Measurements from ENCODE around the gene ST13.

Gene ST13

DNA sequence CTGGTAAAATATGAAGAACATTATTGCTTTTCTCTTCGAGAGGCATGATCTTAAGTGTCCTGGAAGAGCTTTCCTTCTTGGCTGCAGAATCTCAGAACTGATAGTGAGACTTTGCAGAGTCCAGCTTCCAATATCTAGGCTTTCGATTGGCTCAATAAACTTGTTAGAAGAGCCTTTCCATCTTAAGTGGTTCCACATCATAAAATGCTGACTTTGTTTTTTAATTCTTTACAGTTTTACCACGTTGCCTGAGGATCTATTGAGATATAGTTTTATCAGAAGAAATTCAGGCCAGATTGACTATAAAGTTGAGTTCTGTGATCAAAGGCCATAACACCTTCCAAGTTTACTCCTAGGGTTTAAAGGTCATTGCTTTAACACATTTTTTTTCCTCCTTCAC is 21.0 kb upstream of the ST13 start:
- Histone ChIP-seq H3K4me3 (ENCODE audit: low read depth, low read length) (no peak overlapping the region), H3K27ac (ENCODE audit: extremely low read depth, low read depth, low read length) (no peak overlapping the region), H3K9me3 (ENCODE audit: control insufficient read depth, insufficient read depth, low read depth, low read length) (no peaks in the 10 kb centered on the region), H3K36me3 (ENCODE audit: control insufficient read depth in 2 of 2, insufficient read depth in 1 of 2, low read length in 2 of 2) (peaks cover 17 to 25% of the 10 kb centered on the region in 2 experiments; a peak in 2 of 3 replicates), H3K4me1 (ENCODE audit: control insufficient read depth, insufficient read depth, low read length) (no peaks in the 10 kb centered on the region)
- TF ChIP-seq ZNF555 (tag by site-specific recombination; conservative IDR thresholded peaks at IDR 0.05), result no peak
- TF ChIP-seq, protein P1, sequence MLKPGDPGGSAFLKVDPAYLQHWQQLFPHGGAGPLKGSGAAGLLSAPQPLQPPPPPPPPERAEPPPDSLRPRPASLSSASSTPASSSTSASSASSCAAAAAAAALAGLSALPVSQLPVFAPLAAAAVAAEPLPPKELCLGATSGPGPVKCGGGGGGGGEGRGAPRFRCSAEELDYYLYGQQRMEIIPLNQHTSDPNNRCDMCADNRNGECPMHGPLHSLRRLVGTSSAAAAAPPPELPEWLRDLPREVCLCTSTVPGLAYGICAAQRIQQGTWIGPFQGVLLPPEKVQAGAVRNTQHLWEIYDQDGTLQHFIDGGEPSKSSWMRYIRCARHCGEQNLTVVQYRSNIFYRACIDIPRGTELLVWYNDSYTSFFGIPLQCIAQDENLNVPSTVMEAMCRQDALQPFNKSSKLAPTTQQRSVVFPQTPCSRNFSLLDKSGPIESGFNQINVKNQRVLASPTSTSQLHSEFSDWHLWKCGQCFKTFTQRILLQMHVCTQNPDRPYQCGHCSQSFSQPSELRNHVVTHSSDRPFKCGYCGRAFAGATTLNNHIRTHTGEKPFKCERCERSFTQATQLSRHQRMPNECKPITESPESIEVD (tag by site-specific recombination; IDR thresholded peaks at IDR 0.05), result 0 out of 2 replicates have a peak, but pooled peaks have one; percentile 20
- TF ChIP-seq ZNF776 (tag by site-specific recombination; IDR thresholded peaks at IDR 0.05; ENCODE audit: borderline replicate concordance), result no peak
- TF ChIP-seq ZNF274 (IDR thresholded peaks at IDR 0.05; ENCODE audit: low read length), result no peak
- TF ChIP-seq ZNF274 (tag by site-specific recombination; IDR thresholded peaks at IDR 0.05; ENCODE audit: borderline replicate concordance), result no peak
- POLR2A ChIA-PET, result no interaction called here
- CTCF ChIA-PET, result interaction anchor here (0.7 kb wide), 1 partner anchor 198 kb away, joined by 3 read pairs; no protein-coding TSS in a partner anchor

DNA sequence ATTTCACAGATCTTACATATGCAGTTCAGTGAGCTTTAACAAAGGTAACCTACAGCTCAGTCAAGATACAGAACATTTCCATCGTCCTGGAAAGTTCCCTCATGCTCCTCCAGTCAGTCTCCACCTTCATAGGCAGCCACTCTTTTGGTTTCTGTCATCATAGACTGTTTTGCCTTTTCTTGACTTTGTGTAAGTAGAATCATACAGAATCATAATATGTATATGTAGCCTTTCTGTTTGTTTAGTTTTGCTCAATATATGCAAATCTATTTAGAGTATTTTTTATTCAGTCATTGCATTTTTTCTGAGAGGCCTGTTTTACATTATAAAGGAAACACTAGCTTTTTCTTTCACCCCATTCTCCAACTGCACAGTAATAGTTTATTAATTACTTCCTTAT is 20.5 kb upstream of the ST13 start:
- ChIA-PET CTCF (interaction anchor here (0.7 kb wide), 1 partner anchor 389 kb away, joined by 3 read pairs; no protein-coding TSS in a partner anchor), POLR2A (no interaction called here)
- H3K4me1 ChIP-seq (ENCODE audit: control insufficient read depth, insufficient read depth, low read length), result no peaks in the 10 kb centered on the region
- H3K36me3 ChIP-seq (ENCODE audit: control insufficient read depth in 2 of 2, insufficient read depth in 1 of 2, low read length in 2 of 2), result peaks cover 16 to 21% of the 10 kb centered on the region in 2 experiments; a peak in 2 of 3 replicates
- no peaks in the 10 kb centered on the region for H3K9me3 ChIP-seq (ENCODE audit: control insufficient read depth, insufficient read depth, low read depth, low read length)
- H3K4me3 ChIP-seq (ENCODE audit: low read depth, low read length), result no peak overlapping the region
- H3K27ac ChIP-seq (ENCODE audit: extremely low read depth, low read depth, low read length), result no peak overlapping the region
- no peak for TF ChIP-seq SCRT2 (tag by site-specific recombination; IDR thresholded peaks at IDR 0.05)
- TF ChIP-seq, protein P2, sequence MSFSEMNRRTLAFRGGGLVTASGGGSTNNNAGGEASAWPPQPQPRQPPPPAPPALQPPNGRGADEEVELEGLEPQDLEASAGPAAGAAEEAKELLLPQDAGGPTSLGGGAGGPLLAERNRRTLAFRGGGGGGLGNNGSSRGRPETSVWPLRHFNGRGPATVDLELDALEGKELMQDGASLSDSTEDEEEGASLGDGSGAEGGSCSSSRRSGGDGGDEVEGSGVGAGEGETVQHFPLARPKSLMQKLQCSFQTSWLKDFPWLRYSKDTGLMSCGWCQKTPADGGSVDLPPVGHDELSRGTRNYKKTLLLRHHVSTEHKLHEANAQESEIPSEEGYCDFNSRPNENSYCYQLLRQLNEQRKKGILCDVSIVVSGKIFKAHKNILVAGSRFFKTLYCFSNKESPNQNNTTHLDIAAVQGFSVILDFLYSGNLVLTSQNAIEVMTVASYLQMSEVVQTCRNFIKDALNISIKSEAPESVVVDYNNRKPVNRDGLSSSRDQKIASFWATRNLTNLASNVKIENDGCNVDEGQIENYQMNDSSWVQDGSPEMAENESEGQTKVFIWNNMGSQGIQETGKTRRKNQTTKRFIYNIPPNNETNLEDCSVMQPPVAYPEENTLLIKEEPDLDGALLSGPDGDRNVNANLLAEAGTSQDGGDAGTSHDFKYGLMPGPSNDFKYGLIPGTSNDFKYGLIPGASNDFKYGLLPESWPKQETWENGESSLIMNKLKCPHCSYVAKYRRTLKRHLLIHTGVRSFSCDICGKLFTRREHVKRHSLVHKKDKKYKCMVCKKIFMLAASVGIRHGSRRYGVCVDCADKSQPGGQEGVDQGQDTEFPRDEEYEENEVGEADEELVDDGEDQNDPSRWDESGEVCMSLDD (tag by site-specific recombination; IDR thresholded peaks at IDR 0.05), result no peak
- TF ChIP-seq ZNF292 (tag by site-specific recombination; IDR thresholded peaks at IDR 0.05; ENCODE audit: borderline replicate concordance, low read depth), result no peak
- TF ChIP-seq, protein P3, sequence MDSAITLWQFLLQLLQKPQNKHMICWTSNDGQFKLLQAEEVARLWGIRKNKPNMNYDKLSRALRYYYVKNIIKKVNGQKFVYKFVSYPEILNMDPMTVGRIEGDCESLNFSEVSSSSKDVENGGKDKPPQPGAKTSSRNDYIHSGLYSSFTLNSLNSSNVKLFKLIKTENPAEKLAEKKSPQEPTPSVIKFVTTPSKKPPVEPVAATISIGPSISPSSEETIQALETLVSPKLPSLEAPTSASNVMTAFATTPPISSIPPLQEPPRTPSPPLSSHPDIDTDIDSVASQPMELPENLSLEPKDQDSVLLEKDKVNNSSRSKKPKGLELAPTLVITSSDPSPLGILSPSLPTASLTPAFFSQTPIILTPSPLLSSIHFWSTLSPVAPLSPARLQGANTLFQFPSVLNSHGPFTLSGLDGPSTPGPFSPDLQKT (IDR thresholded peaks at IDR 0.05; ENCODE audit: borderline replicate concordance, low read depth, low read length), result no peak
- no peak for TF ChIP-seq ZNF626 (tag by site-specific recombination; IDR thresholded peaks at IDR 0.05)
- no peak for TF ChIP-seq ZNF350 (tag by site-specific recombination; IDR thresholded peaks at IDR 0.05)
- TF ChIP-seq OSR2 (tag by site-specific recombination; IDR thresholded peaks at IDR 0.05), result no peak
- no peak for TF ChIP-seq ZNF792 (tag by site-specific recombination; IDR thresholded peaks at IDR 0.05)
- TF ChIP-seq ZNF473 (tag by site-specific recombination; IDR thresholded peaks at IDR 0.05), result no peak
- TF ChIP-seq, protein P4, sequence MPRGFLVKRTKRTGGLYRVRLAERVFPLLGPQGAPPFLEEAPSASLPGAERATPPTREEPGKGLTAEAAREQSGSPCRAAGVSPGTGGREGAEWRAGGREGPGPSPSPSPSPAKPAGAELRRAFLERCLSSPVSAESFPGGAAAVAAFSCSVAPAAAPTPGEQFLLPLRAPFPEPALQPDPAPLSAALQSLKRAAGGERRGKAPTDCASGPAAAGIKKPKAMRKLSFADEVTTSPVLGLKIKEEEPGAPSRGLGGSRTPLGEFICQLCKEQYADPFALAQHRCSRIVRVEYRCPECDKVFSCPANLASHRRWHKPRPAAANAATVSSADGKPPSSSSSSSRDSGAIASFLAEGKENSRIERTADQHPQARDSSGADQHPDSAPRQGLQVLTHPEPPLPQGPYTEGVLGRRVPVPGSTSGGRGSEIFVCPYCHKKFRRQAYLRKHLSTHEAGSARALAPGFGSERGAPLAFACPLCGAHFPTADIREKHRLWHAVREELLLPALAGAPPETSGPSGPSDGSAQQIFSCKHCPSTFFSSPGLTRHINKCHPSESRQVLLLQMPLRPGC (tag by site-specific recombination; IDR thresholded peaks at IDR 0.05), result no peak
- no peak for TF ChIP-seq ZNF548 (tag by site-specific recombination; IDR thresholded peaks at IDR 0.05)
- no peak for TF ChIP-seq ZFP69B (tag by site-specific recombination; IDR thresholded peaks at IDR 0.05)
- no peak for TF ChIP-seq ZBTB21 (tag by site-specific recombination; IDR thresholded peaks at IDR 0.05)

All from HEK293 (cell line).